HS-27A (cell line): ENCODE data around the gene TOMM5.
"Not testable (repeated sequence)": the region's sequence is repeated elsewhere in the genome, so short reads cannot be mapped to it uniquely, and the experiment has no call there.

ENCODE experiments used
- DNase-seq: peaks from one replicate; pipeline ENCODE4 v3.0.0-alpha.2; 2012; ENCODE audit warnings: low read depth, missing footprints

The TOMM5 gene

DNA sequence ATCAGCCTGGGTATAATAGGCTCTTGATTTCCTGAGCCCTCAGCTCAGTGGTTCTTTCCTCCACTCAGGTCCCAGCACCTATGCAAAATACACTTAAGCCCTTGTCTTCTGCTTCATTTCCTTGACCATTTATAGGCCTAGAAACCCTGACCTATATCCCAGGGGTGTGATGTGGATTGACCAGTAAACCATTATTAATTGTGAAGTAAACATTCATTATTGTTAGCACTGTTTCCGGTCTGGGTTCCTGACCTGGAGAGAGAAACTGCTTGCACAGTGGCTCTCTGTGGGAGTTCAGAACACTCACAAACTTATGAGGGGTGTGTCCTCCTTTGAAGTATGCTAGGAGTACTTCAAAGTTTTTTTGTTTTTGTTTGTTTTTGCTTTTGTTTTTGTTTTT lies 19.6 kb upstream of the TOMM5 start:
- DNase-seq, result no peak

GRCh38 chr9:37611014-37611413 lies 18.6 kb upstream of the TOMM5 start:
- DNase-seq, result no peak

DNA sequence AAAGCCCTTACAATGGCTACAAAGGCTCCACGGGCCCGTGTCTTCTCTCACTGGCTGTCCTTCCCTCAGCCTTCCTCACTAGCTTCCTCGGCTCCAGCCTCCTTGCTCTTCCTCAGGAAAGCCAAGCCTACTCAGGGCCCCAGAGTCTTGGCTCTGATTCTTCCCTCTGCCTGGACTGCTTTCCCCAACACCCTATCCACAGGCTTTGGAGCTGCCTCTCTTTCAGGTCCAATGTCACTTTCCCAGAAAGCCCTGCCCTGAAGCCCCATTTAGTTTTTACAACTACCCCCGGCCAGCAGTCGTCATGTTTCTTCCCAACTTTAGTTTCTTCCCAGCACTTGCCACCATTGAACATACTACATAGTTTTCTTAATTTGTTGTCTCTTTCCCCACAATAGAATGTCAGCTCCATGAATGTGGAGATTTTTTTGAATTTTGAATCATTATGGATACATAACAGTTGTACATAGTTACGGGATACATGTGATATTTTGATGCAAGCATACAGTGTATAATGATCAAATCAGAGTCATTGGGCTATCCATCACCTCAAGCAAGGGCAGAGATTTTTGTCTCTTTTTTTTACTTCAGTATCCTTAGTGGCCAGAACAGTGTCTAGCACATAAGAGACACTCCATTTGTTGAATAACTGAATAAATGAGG lies 17.5 kb upstream of the TOMM5 start:
- DNase-seq, result no peak

GRCh38 chr9:37608250-37608649 lies 15.9 kb upstream of the TOMM5 start:
- DNase-seq, result no peak

DNA sequence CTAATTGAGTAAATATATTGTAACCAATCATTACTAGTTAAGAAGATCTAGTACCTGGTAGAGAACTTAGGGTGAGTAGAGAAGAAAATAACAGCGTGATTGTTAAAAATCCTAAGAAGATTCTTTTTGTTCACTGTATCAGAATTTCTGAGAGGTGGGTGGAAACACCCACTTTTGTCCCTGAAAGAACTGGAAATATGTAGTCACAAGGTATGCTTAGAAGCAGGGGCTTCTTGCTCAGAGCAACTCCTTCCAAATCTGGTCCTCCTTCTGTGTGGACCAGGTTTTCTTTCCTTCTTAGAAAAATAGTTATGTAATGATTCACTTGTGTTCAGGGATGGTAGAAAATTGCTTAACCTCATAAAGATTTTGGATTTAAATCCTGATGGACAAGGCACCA lies 11.9 kb upstream of the TOMM5 start:
- no peak for DNase-seq

- no peak for DNase-seq
Measured at GRCh38 chr9:37602817-37603216, 10.4 kb upstream of the TOMM5 start.

GRCh38 chr9:37602061-37602460 lies 9.7 kb upstream of the TOMM5 start:
- DNase-seq, result not testable (repeated sequence)

DNA sequence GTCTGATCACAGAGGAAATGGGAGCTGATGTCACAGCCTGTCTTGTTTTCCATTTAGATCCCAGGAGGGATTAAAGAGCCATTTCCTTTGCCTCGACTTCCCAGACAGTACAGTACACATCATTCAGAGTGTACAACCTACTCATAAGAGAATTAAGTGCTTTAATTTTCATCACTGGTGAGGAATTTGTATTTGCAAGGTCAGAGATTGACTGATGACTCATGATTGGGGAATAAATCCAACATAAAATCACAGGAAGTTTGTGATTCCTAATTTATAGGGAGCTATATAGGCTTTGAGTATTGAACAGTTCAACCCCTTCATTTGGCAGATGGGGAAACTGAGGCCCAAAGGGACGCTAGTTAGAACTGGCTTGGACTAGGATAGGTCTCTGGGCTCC lies 4.1 kb upstream of the TOMM5 start:
- no peak for DNase-seq

GRCh38 chr9:37593883-37594448 lies 1.6 kb upstream of the TOMM5 start:
- DNase-seq, result no peak

DNA sequence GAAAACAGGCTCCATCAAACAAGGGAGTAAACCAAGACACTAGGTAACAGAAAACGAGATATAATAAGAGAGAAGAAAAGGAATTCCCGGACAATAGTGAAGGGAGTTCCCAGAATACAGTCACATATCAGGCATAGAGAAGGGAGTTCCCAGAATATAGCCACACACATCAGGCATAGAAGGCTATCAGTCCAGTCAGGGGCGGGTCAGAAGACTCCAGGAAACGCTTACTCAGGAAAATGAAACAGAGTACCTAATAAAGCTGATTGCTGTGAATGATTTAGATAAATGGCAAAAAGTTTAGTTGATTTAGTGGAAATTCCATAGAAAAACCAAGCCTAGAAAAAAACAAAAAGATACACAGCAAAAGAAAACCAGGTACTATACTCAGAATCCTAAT lies 4.9 kb downstream of the TOMM5 start:
- no peak for DNase-seq

- DNase-seq, result no peak
Measured at GRCh38 chr9:37583522-37584121, 8.8 kb downstream of the TOMM5 start.

DNA sequence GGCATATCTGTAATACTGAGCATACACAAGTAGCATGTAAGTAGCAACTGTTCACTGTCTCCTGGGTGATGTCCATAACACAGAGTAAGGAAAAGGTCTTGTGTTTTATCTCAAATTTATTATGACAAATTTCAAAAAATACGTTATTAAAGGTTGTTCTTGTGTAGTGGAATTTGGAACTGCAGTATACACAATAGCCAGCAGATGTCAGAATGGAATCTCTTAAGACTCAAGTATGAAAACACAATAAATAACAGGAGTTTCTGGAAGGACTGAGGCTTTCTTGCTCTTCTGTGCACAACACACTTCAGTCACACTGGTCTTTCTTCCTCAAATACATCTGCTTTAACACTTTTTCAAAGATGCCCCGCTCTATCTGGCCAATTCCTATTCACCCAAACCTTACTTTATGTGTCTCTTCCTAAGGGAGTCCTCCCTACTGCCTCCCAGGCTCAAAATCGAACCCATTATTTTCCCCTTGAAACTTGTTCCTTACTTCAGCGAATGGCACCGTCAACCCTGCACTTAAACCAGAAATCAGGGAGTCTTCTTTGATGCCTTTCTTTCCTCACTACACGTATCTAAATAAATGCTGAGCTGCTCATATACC lies 9.7 kb downstream of the TOMM5 start:
- DNase-seq, result no peak

- DNase-seq, result no peak
Measured at GRCh38 chr9:37575921-37576721, 16.3 kb downstream of the TOMM5 start, which contains the start of gene FBXO10. Gene FBXO10, minus strand, starts transcription at chr9:37576380. Its CDS starts 34,612 bp downstream, at chr9:37541768.

DNA sequence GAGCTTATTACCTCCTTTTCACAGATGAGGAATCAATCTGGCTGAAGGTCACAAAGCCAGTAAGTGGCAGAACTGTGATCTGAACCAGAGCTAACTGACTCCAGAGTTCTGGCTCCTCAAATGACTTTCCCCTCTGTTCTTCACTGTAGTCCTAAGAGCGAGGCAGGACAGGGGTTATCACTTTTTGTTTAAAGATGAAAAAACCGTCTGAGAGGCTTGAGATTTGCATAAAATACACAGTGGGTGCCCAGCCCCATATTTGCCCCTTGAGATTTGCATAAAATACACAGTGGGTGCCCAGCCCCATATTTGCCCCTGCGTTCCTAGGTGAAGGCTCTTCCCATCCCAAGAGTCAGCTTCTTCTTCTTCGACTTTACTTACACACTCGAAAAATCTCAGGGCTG lies 16.9 kb downstream of the TOMM5 start:
- DNase-seq, result no peak

GRCh38 chr9:37575001-37575400 lies 17.4 kb downstream of the TOMM5 start:
- no peak for DNase-seq

DNA sequence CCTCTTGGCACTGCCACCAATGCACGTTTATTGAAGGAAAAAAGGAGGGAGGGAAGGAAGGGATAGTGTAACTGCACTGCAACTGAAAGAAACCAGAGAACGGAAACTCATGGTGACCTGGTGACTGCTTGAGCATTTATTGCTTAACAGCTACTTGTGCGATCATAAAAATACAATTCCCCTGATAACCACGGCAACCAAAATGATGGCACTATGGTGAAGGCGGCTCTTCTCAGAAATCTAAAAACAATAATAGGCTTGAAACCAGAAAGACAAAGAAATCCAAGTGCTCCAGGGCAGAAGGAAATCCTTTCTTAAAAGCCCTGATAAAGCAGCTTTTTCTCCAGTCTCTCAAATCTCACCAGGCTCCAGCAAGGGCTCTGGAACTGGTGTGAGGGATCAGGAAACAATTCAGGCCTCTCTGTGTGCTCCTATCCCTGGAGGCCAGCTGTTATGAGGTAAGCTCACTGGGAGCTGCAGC lies 18.1 kb downstream of the TOMM5 start:
- no peak for DNase-seq

- DNase-seq, result no peak
Measured at GRCh38 chr9:37571282-37571681, 21.1 kb downstream of the TOMM5 start.

- DNase-seq, result no peak
Measured at GRCh38 chr9:37566716-37567115, 25.7 kb downstream of the TOMM5 start.

- no peak for DNase-seq
Measured at GRCh38 chr9:37565661-37566618, 26.5 kb downstream of the TOMM5 start.

GRCh38 chr9:37564916-37565315 lies 27.5 kb downstream of the TOMM5 start:
- no peak for DNase-seq
